ENCODE data around the gene MTHFS.

GRCh38 chr15:79815468-79815867 is 81.3 kb downstream of the MTHFS start:
- TF ChIP-seq POLR2A (IDR thresholded peaks at IDR 0.05; ENCODE audit: low read length): no peak
- TF ChIP-seq GATA1 (IDR thresholded peaks at IDR 0.05; ENCODE audit: low read depth, low read length): no peak
